H1 (cell line): ENCODE data around the gene SNX32. TPM values are rescaled to one million over a fixed set of nuclear protein-coding genes. Genes with fewer than 3 reads are reported as not detected.

Source experiments
- CTCF ChIA-PET: fragments of 300-600 bp; sonication (Branson Sonifier 250); formaldehyde crosslinking; loops from one replicate; lab custom pipeline; 2021; ENCODE audit not compliant: partially characterized antibody; lab: Charles Lee
- POLR2A ChIA-PET: fragments of 300-600 bp; sonication (Branson Sonifier 250); formaldehyde crosslinking; loops from one replicate; lab custom pipeline; 2021; ENCODE audit warnings: inconsistent platforms; ENCODE audit not compliant: partially characterized antibody; lab: Charles Lee
- DNase-seq, 2 experiments: peaks; one replicate each; pipeline versions ENCODE4 v3.0.0 to v3.0.0-alpha.2; 2010 to 2022; ENCODE audit warnings: low spot score in 2 of 2, low read depth in 1 of 2, mixed read lengths in 1 of 2
- FAIRE-seq: peaks from 2 replicates; lab custom pipeline; 2011; peaks lifted over from hg19 to GRCh38; lab: Jason Lieb, UNC
- H2AFZ ChIP-seq: 2 replicates; pipeline ENCODE4 v1.8.1; 2012; ENCODE audit warnings: low read length, inconsistent platforms
- H2AK5ac ChIP-seq: 2 replicates; pipeline ENCODE4 v1.6.1; 2013; ENCODE audit warnings: low read depth, low read length
- H2BK120ac ChIP-seq: replicated peaks from 2 replicates; pipeline ENCODE3; 2013; ENCODE audit warnings: low read depth, low read length, inconsistent platforms
- H2BK12ac ChIP-seq: 2 replicates; pipeline ENCODE4 v1.6.1; 2013; ENCODE audit warnings: low read depth, low read length
- H2BK15ac ChIP-seq: 2 replicates; pipeline ENCODE4 v1.6.1; 2013; ENCODE audit warnings: low read length
- H2BK20ac ChIP-seq: 2 replicates; pipeline ENCODE4 v1.6.1; 2013; ENCODE audit warnings: low read length
- H2BK5ac ChIP-seq: 2 replicates; pipeline ENCODE4 v1.6.1; 2013; ENCODE audit warnings: low read depth, low read length
- H3K14ac ChIP-seq: 2 replicates; pipeline ENCODE4 v1.6.1; 2013; ENCODE audit warnings: inconsistent platforms; ENCODE audit not compliant: insufficient read length
- H3K18ac ChIP-seq: 2 replicates; pipeline ENCODE4 v1.6.1; 2013; ENCODE audit warnings: low read length; ENCODE audit errors: extremely low read depth
- H3K23ac ChIP-seq: 2 replicates; pipeline ENCODE4 v1.6.1; 2013; ENCODE audit warnings: inconsistent platforms; ENCODE audit not compliant: insufficient read length
- H3K23me2 ChIP-seq: 2 replicates; pipeline ENCODE4 v1.6.1; 2013; ENCODE audit warnings: low read depth, low read length
- H3K27ac ChIP-seq: 2 replicates; pipeline ENCODE4 v1.6.1; 2011; ENCODE audit warnings: low read depth, low read length, inconsistent platforms
- H3K27me3 ChIP-seq, 4 experiments: replicated peaks in 1 of 4; 1 replicate in 1 of 4; 2 replicates in 3 of 4; pipeline versions ENCODE4 v1.6.1 to v1.8.1; 2011 to 2013; ENCODE audit warnings: low read length in 3 of 4, mild to moderate bottlenecking in 3 of 4, inconsistent platforms in 2 of 4, mixed read lengths in 2 of 4, moderate library complexity in 1 of 4; ENCODE audit not compliant: control insufficient read depth in 3 of 4, insufficient read depth in 3 of 4; ENCODE audit errors: extremely low read depth in 1 of 4
- H3K36me3 ChIP-seq, 4 experiments: 2 replicates each; pipeline versions ENCODE4 v1.6.1 to v1.8.1; 2011 to 2013; ENCODE audit warnings: mild to moderate bottlenecking in 4 of 4, low read length in 3 of 4, moderate library complexity in 2 of 4, control low read depth in 1 of 4, inconsistent platforms in 1 of 4; ENCODE audit not compliant: insufficient read depth in 4 of 4, control insufficient read depth in 2 of 4
- H3K4ac ChIP-seq: replicated peaks from 2 replicates; pipeline ENCODE3; 2013; ENCODE audit warnings: low read length, low read depth, mixed read lengths, inconsistent platforms; ENCODE audit not compliant: insufficient read length
- H3K4me1 ChIP-seq, 4 experiments: replicated peaks in 1 of 4; 1 replicate in 1 of 4; 2 replicates in 3 of 4; pipeline versions ENCODE4 v1.6.1 to v1.8.1; 2011 to 2013; ENCODE audit warnings: low read length in 3 of 4, inconsistent platforms in 2 of 4, mixed read lengths in 1 of 4; ENCODE audit not compliant: insufficient read depth in 4 of 4, control insufficient read depth in 3 of 4
- H3K4me2 ChIP-seq, 2 experiments: 2 replicates each; pipeline versions ENCODE4 v1.6.1 to v1.8.1; 2011 to 2013; ENCODE audit warnings: low read depth in 2 of 2, low read length in 2 of 2, control low read depth in 1 of 2, inconsistent platforms in 1 of 2, mild to moderate bottlenecking in 1 of 2; ENCODE audit not compliant: insufficient read depth in 1 of 2
- H3K4me3 ChIP-seq, 4 experiments: fragments of 200-600, 300-600 bp in 1 of 4; sonication (generic), shearing (Covaris generic), sonication (Bioruptor Twin) in 1 of 4; 2 replicates each; pipeline versions ENCODE4 v1.5.1 to v1.8.1; 2011 to 2016; ENCODE audit warnings: low read length in 4 of 4, low read depth in 3 of 4, control low read depth in 2 of 4, inconsistent platforms in 2 of 4, mild to moderate bottlenecking in 2 of 4, mixed read lengths in 1 of 4, moderate library complexity in 1 of 4; ENCODE audit not compliant: insufficient read depth in 2 of 4; ENCODE audit errors: extremely low read depth in 1 of 4
- H3K56ac ChIP-seq: replicated peaks from 2 replicates; pipeline ENCODE3; 2013; ENCODE audit warnings: low read depth, mild to moderate bottlenecking, mixed read lengths, low read length, inconsistent platforms; ENCODE audit not compliant: insufficient read length
- H3K79me1 ChIP-seq: 2 replicates; pipeline ENCODE4 v1.6.1; 2013; ENCODE audit warnings: low read depth, low read length, control low read depth
- H3K79me2 ChIP-seq, 2 experiments: 2 replicates each; pipeline versions ENCODE4 v1.6.1 to v1.8.1; 2012 to 2013; ENCODE audit warnings: low read length in 2 of 2, mild to moderate bottlenecking in 2 of 2, inconsistent platforms in 1 of 2; ENCODE audit not compliant: insufficient read depth in 2 of 2, control insufficient read depth in 1 of 2
- H3K9ac ChIP-seq, 4 experiments: replicated peaks in 1 of 4; 1 replicate in 1 of 4; 2 replicates in 3 of 4; pipeline versions ENCODE4 v1.6.1 to v1.8.1; 2011 to 2013; ENCODE audit warnings: low read depth in 3 of 4, low read length in 3 of 4, control low read depth in 2 of 4, mild to moderate bottlenecking in 2 of 4, moderate library complexity in 2 of 4, inconsistent platforms in 1 of 4; ENCODE audit errors: extremely low read depth in 1 of 4
- H3K9me3 ChIP-seq, 2 experiments: 2 replicates each; pipeline versions ENCODE4 v1.6.1 to v1.8.1; 2012 to 2013; ENCODE audit warnings: mild to moderate bottlenecking in 2 of 2, moderate library complexity in 2 of 2, control low read depth in 1 of 2, inconsistent platforms in 1 of 2, low read depth in 1 of 2, low read length in 1 of 2, mixed read lengths in 1 of 2; ENCODE audit not compliant: insufficient read depth in 2 of 2
- H4K20me1 ChIP-seq, 2 experiments: replicated peaks in 1 of 2; 2 replicates each; pipeline versions ENCODE3 to v1.8.1; 2011 to 2013; ENCODE audit warnings: inconsistent platforms in 2 of 2, low read length in 2 of 2, mild to moderate bottlenecking in 1 of 2; ENCODE audit not compliant: insufficient read depth in 2 of 2, control insufficient read depth in 1 of 2
- H4K5ac ChIP-seq: 2 replicates; pipeline ENCODE4 v1.6.1; 2013; ENCODE audit warnings: low read length, low read depth, mixed read lengths, inconsistent platforms; ENCODE audit not compliant: insufficient read length
- H4K8ac ChIP-seq: 2 replicates; pipeline ENCODE4 v1.8.0; 2013; ENCODE audit warnings: mild to moderate bottlenecking, moderate library complexity, low read length, inconsistent platforms; ENCODE audit not compliant: insufficient read depth; ENCODE audit errors: extremely low read depth
- H4K91ac ChIP-seq: replicated peaks from 2 replicates; pipeline ENCODE3; 2013; ENCODE audit warnings: low read length, mixed read lengths, inconsistent platforms; ENCODE audit not compliant: insufficient read length
- ASH2L ChIP-seq: fragments of 200-600, 300-600 bp; sonication (generic); IDR thresholded peaks from one replicate; pipeline ENCODE4 v1.7.1; 2017; ENCODE audit warnings: low read length
- BCL11A ChIP-seq, 2 experiments: IDR thresholded peaks; one replicate each; pipeline ENCODE4 v1.6.1; 2011; ENCODE audit warnings: low read depth in 2 of 2, low read length in 2 of 2, mild to moderate bottlenecking in 2 of 2
- BRCA1 ChIP-seq: IDR thresholded peaks from 2 replicates; pipeline ENCODE4 v1.6.1; 2012; ENCODE audit warnings: low read depth, low read length, improper control_type of control experiment
- EP300 ChIP-seq, 2 experiments: IDR thresholded peaks; 1 replicate in 1 of 2; 2 replicates in 1 of 2; pipeline ENCODE4 v1.6.1; 2011 to 2012; ENCODE audit warnings: low read depth in 2 of 2, low read length in 2 of 2, mild to moderate bottlenecking in 2 of 2, borderline replicate concordance in 1 of 2, inconsistent platforms in 1 of 2, moderate library complexity in 1 of 2
- HDAC2 ChIP-seq, 2 experiments: fragments of 300-600 bp in 1 of 2; sonication (generic) in 1 of 2; IDR thresholded peaks; 2 replicates each; pipeline ENCODE4 v1.6.1; 2011 to 2012; ENCODE audit warnings: low read depth in 2 of 2, low read length in 2 of 2, mild to moderate bottlenecking in 2 of 2, moderate library complexity in 2 of 2, borderline replicate concordance in 1 of 2, inconsistent platforms in 1 of 2
- MAX ChIP-seq: IDR thresholded peaks from 2 replicates; pipeline ENCODE4 v1.6.1; 2012; ENCODE audit warnings: inconsistent platforms
- POU5F1 ChIP-seq: IDR thresholded peaks from 2 replicates; pipeline ENCODE4 v1.6.1; 2011; ENCODE audit warnings: low read depth, mild to moderate bottlenecking, low read length, moderate library complexity
- RAD21 ChIP-seq, 2 experiments: IDR thresholded peaks in 1 of 2; conservative IDR thresholded peaks in 1 of 2; 2 replicates each; pipeline ENCODE4 v1.6.1; 2011; ENCODE audit warnings: low read depth in 2 of 2, low read length in 2 of 2, improper control_type of control experiment in 1 of 2, inconsistent platforms in 1 of 2, mild to moderate bottlenecking in 1 of 2, moderate library complexity in 1 of 2
- RBBP5 ChIP-seq: IDR thresholded peaks from 2 replicates; pipeline ENCODE4 v1.7.1; 2012; ENCODE audit warnings: low read depth, mild to moderate bottlenecking, inconsistent platforms, low read length, moderate library complexity, borderline replicate concordance
- RXRA ChIP-seq: IDR thresholded peaks from 2 replicates; pipeline ENCODE4 v1.6.1; 2011; ENCODE audit warnings: low read depth, mild to moderate bottlenecking, low read length, moderate library complexity; ENCODE audit not compliant: insufficient read depth
- SP2 ChIP-seq: IDR thresholded peaks from 2 replicates; pipeline ENCODE4 v1.6.1; 2012; ENCODE audit warnings: mild to moderate bottlenecking, low read length, inconsistent platforms
- WGBS, 2 experiments: shearing (Covaris generic) in 1 of 2; methylation state at CpG; one replicate each; pipeline versions ENCODE4 v1.1.6 to v1.1.7; 2013 to 2015; ENCODE audit warnings: low lambda C conversion rate in 2 of 2, mixed read lengths in 2 of 2, inconsistent platforms in 1 of 2, low coverage in 1 of 2, missing lambda C conversion rate in 1 of 2; ENCODE audit not compliant: insufficient replicate concordance in 2 of 2, insufficient coverage in 1 of 2, insufficient read length in 1 of 2; ENCODE audit errors: extremely low coverage in 1 of 2, missing lambda C conversion rate in 1 of 2; 5-methylcytosine and 5-hydroxymethylcytosine counted together
- polyA plus RNA-seq, 7 experiments: library from polyadenylated mRNA; depleted of rRNA in 3 of 7; stranded (reverse) in 5 of 7; unstranded in 2 of 7; fragments of >200 nt in 5 of 7; fragments of 200-250 nt in 2 of 7; gene quantifications; 1 replicate in 5 of 7; 2 replicates in 1 of 7; 4 replicates in 1 of 7; pipeline versions ENCODE4 v1.2.1 to v1.2.3, GENCODE V29; 2011 to 2013; ENCODE audit warnings: missing spikeins in 2 of 7, mixed read lengths in 2 of 7
- total RNA-seq: library from RNA; stranded (reverse); fragmentation: NEBNext Ultra II Directional; extraction: Animal tissue kit (Norgen Biotek cat#: 25700); gene quantifications from 2 replicates; pipeline ENCODE4 v1.2.1, GENCODE V29; 2021

The SNX32 gene
- total and polyA plus RNA-seq, 2 of the 8 experiments (the other 6 are each of a cell fraction or from before 2014, with no cell fraction given), result 0.76 to 2.2 TPM

GRCh38 chr11:65869643-65870306 lies 36.0 kb downstream of the SNX32 start:
- no peak overlapping the region for H2AK5ac ChIP-seq
- no peak overlapping the region for H3K4me3 ChIP-seq
- H4K20me1 ChIP-seq, result peaks cover 0 to 2% of the 10 kb centered on the region in 2 experiments
- no peak overlapping the region for H2BK120ac ChIP-seq
- H4K5ac ChIP-seq, result no peak overlapping the region
- no peak overlapping the region for H2BK12ac ChIP-seq
- H3K18ac ChIP-seq, result no peak overlapping the region
- H3K56ac ChIP-seq, result no peak overlapping the region
- DNase-seq, result no peak
- CTCF ChIA-PET, result interaction anchor here (0.7 to 8.9 kb wide), 8 partner anchors 10 to 142 kb away, joined by 3 to 210 read pairs (median 10); partner anchors contain the start of genes CCDC85B, CFL1, CST6 and CTSW
- H3K27me3 ChIP-seq, result peaks cover 0 to 32% (median 15%) of the 10 kb centered on the region in 4 experiments; a peak in 4 of 7 replicates
- no peak overlapping the region for H2BK5ac ChIP-seq
- POLR2A ChIA-PET, result interaction anchor here (1.4 to 39.7 kb wide), 4 partner anchors 5 to 133 kb away, joined by 4 to 1071 read pairs (median 538); partner anchors contain the start of genes BANF1, CCDC85B, CFL1 and CTSW
- H3K23me2 ChIP-seq, result peaks cover 9% of the 10 kb centered on the region; the same call in 1 of the 2 replicates
- H4K91ac ChIP-seq, result no peak overlapping the region
- no peaks in the 10 kb centered on the region for H3K79me2 ChIP-seq
- no peak overlapping the region; a peak in 1 of 7 replicates for H3K9ac ChIP-seq
- H3K23ac ChIP-seq, result no peak overlapping the region
- H3K4me2 ChIP-seq, result no peak overlapping the region
- WGBS, 2 experiments, result 93% methylated on average over 24 of the region's 24 CpGs; no CpG with 5 or more reads in 1 of the 2 experiments
- H3K79me1 ChIP-seq, result no peaks in the 10 kb centered on the region; the same call in 1 of the 2 replicates
- H3K14ac ChIP-seq, result no peak overlapping the region
- no peak overlapping the region for H4K8ac ChIP-seq
- no peak overlapping the region for H2BK15ac ChIP-seq
- H3K9me3 ChIP-seq, result no peaks in the 10 kb centered on the region
- no peak overlapping the region for H2BK20ac ChIP-seq
- peaks cover 0 to 6% (median 4%) of the 10 kb centered on the region in 4 experiments; a peak in 4 of 8 replicates for H3K36me3 ChIP-seq
- no peak overlapping the region for H3K27ac ChIP-seq
- no peak overlapping the region for H2AFZ ChIP-seq
- FAIRE-seq, result no peak
- H3K4ac ChIP-seq, result no peak overlapping the region
- peaks cover 0 to 10% (median 3%) of the 10 kb centered on the region in 4 experiments; a peak in 5 of 7 replicates for H3K4me1 ChIP-seq
- no peak for TF ChIP-seq BCL11A (IDR thresholded peaks at IDR 0.05; ENCODE audit: low read depth in 2 of 2, low read length in 2 of 2)
- TF ChIP-seq RBBP5, result no peak
- no peak for TF ChIP-seq EP300 (IDR thresholded peaks at IDR 0.05; ENCODE audit: borderline replicate concordance in 1 of 2, low read depth in 2 of 2, low read length in 2 of 2)
- no peak for TF ChIP-seq HDAC2 (IDR thresholded peaks at IDR 0.05; ENCODE audit: borderline replicate concordance in 1 of 2, low read depth in 2 of 2, low read length in 2 of 2)
- TF ChIP-seq MAX, result no peak
- TF ChIP-seq ASH2L, result no peak
- no peak for TF ChIP-seq RAD21 (IDR thresholded peaks at IDR 0.05 in 1 of 2, conservative IDR thresholded peaks at IDR 0.05 in 1 of 2; ENCODE audit: low read depth in 2 of 2, low read length in 2 of 2)
- no peak for TF ChIP-seq RXRA
- no peak for TF ChIP-seq POU5F1
- no peak for TF ChIP-seq BRCA1
- TF ChIP-seq SP2, result no peak
